DMS 273 (cell line): Measurements from ENCODE around the gene VWA8.
A peak's percentile ranks its signal among the peaks of the same experiment; 100 is the strongest.
"Not testable (repeated sequence)": the region's sequence is repeated elsewhere in the genome, so short reads cannot be mapped to it uniquely, and the experiment has no call there.

Experiments used
- DNase-seq: peaks from one replicate; lab custom pipeline; 2025; ENCODE audit not compliant: unreplicated experiment; lab: John Stamatoyannopoulos, UW

VWA8 gene

GRCh38 chr13:41622432-41623429, 338.2 kb downstream of the VWA8 start:
- DNase-seq = no peak

GRCh38 chr13:41621716-41622431, 339.0 kb downstream of the VWA8 start:
- DNase-seq = no peak

- DNase-seq = not testable (repeated sequence)
Measured at GRCh38 chr13:41617633-41618032, 343.3 kb downstream of the VWA8 start.

GRCh38 chr13:41616151-41616550, 344.8 kb downstream of the VWA8 start:
- DNase-seq = no peak

- no peak for DNase-seq
Measured at GRCh38 chr13:41615528-41615855, 345.4 kb downstream of the VWA8 start.

GRCh38 chr13:41614671-41615527, 346.0 kb downstream of the VWA8 start:
- no peak for DNase-seq

- DNase-seq = no peak
Measured at GRCh38 chr13:41613984-41614661, 346.8 kb downstream of the VWA8 start.

- no peak for DNase-seq
Measured at GRCh38 chr13:41613471-41613870, 347.4 kb downstream of the VWA8 start.

- no peak for DNase-seq
Measured at GRCh38 chr13:41611385-41611784, 349.5 kb downstream of the VWA8 start.

GRCh38 chr13:41610404-41610803, 350.5 kb downstream of the VWA8 start:
- DNase-seq = no peak

- no peak for DNase-seq
Measured at GRCh38 chr13:41609828-41610227, 351.1 kb downstream of the VWA8 start.

- no peak for DNase-seq
Measured at GRCh38 chr13:41608839-41609177, 352.1 kb downstream of the VWA8 start.

- DNase-seq = no peak
Measured at GRCh38 chr13:41608111-41608838, 352.6 kb downstream of the VWA8 start.

GRCh38 chr13:41606646-41607045, 354.3 kb downstream of the VWA8 start:
- DNase-seq = no peak

- DNase-seq = no peak
Measured at GRCh38 chr13:41605319-41606285, 355.3 kb downstream of the VWA8 start.

- peak; percentile 29 for DNase-seq
Measured at GRCh38 chr13:41603917-41604316, 357.0 kb downstream of the VWA8 start.

GRCh38 chr13:41601718-41602445, 359.0 kb downstream of the VWA8 start:
- DNase-seq = no peak

GRCh38 chr13:41599619-41600018, 361.3 kb downstream of the VWA8 start:
- no peak for DNase-seq
